Measurements from ENCODE around the gene RANBP3.

DNA sequence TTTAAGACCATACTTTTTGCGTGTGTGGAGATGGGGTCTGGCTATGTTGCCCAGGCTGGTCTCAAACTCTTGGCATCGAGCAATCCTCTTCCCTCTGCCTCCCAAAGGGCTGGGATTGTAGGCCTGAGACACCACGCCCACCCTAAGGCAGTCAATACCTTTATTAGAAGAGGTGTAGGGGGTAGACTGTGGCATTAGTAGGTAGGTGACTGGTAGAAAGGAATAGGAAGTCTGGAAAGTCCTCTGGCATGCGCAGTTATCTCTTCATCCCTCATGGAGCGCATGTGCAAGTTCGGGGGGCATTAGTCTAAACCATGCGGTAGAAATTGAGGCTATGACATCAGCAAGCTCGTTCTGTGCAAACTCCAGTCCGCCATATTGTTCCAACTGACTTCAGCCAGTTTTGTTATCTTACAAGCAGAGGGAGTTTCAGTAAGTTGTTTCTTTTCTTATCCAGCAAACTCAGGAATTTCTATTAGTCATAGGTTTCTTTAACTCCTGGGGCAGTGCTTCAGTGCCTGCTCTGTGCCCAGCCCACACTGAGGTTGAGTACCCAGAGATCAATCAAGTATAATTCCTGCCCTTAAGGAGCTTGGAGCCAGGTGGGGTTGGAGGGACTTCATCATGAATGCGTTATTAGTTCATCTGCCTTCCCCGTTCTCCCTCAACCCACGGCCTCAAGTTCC is 7.3 kb upstream of the RANBP3 start:
- TF ChIP-seq CTCF (conservative IDR thresholded peaks at IDR 0.05; ENCODE audit: low read length): no peak
- no peak for TF ChIP-seq EZH2phosphoT487 (IDR thresholded peaks at IDR 0.05; ENCODE audit: borderline replicate concordance, low read depth, low read length)
